COLO668 (cell line): ENCODE data around the gene HBS1L.
"Not testable (repeated sequence)": the region's sequence is repeated elsewhere in the genome, so short reads cannot be mapped to it uniquely, and the experiment has no call there.

Experiments
- DNase-seq: peaks from one replicate; lab custom pipeline; 2025; ENCODE audit not compliant: unreplicated experiment; lab: John Stamatoyannopoulos, UW

HBS1L gene

DNA sequence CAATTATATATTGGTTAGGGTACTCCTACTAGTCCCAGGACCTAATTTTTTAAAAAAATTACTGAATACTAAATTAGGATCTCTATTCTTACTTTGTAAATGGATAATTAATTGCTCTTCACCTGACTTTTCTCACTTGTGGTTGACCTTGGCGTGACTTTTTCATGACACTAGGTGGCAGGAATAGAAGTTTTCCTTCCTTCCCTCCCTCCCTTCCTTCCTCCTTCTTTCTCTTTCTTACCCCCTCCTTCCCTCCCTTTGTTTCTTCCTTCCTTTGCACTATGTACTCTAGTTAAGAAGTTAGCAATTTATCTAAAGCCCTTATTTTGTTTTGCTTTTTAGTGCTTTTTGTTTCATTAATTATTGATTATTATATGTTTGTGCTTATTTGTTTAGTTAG is 20.4 kb upstream of the HBS1L start:
- no peak for DNase-seq

DNA sequence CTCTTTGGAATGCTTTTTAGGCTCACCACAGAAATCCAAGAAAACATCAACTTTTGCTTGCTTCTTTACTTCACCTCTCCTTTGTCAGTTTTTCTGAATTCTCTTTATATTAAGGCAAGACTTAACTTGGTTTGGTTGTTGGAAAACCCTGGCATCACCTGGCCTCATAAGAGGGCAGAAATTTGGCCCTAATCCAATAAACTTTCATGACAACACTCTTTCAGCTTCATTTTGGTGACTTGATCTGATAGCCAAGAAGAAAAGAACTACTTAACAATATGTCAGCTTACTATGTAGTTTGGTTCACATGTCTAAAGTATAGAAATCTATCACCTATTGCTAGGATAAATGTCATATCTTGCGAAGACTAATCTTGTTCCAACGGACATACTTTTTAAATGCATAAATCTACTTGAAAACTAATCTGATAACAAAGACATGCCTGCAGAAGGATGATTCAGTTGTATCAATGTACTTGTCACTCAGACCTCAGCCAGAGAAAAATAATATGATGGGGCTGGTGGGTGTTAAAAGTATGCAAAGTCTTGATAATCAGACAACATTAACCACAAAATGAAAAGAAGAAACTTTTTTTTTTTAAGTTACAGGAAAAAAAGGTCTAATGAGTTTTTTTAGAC is 19.3 kb upstream of the HBS1L start:
- DNase-seq: no peak

DNA sequence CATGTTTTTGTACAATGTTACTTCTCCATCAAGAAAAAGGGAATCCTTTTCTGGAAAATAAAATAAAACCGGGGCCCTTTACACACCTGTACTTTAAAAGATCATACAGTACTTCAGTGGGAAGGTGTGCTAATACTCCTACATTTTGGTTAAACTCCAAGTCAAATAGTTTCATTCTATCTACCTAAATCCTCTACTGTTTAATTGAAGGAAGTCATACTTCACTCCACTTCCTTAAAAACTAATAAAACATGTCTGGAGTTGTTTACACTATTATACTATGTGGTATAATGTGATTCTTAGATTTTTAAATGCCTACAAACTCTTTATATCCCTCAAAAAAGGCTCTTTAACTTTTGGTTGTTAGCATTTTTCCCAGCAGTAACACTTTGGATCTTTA is 18.6 kb upstream of the HBS1L start:
- DNase-seq: no peak

DNA sequence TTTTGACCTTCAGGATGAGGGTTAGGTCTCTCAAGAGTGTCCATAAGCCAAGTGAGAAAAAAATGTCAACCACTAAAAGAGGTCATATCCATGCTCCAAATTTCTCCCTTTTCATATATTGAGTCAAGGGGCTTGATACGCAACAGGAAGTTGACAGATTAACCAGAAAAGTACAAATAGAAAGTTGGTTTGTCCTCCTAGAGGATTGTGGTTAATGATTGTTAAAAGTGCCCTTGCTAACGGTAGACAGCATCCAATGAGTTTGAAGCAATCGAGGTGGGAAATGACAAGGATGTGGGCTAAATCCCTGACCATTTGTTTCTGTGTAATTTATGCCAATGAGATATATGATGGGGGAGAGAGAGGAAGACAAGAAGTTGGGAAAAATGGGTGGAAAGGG is 18.1 kb upstream of the HBS1L start:
- DNase-seq: no peak

DNA sequence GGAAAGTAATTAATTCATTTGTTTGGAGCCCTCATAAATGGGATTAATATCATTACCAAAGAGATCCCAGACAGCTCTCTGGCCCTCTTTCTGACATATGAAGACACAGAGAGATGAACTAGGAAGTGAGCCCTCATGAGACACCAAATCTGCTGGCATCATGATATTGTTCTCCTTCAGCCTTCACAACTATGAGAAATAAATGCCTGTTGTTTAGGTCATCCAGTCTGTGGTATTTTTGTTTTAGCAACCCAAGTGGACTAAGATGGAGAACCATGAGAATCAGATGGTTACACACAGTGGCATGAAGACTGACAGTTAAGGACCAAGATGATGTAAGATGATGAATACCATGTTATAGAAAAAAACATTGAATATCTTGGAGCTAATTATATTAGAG is 16.9 kb upstream of the HBS1L start:
- DNase-seq: no peak

DNA sequence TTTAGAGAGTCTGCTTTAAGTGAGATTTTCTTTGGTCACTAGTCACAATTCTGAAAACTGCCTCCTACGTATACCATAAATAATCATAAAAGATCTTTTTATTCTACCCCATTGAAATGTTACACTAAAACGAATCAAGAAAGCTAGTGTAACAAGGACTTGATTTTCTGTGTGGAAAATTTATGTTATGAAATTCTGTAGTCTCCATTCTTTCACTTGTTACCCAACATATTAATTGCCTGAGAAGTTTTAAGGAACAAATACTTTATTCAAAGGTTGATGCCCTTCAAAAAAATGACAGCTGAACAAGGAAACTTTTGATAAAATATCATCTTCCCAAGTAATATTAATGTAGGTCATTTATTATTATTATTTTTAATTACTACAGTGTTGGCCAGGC is 13.3 kb upstream of the HBS1L start:
- DNase-seq: no peak

DNA sequence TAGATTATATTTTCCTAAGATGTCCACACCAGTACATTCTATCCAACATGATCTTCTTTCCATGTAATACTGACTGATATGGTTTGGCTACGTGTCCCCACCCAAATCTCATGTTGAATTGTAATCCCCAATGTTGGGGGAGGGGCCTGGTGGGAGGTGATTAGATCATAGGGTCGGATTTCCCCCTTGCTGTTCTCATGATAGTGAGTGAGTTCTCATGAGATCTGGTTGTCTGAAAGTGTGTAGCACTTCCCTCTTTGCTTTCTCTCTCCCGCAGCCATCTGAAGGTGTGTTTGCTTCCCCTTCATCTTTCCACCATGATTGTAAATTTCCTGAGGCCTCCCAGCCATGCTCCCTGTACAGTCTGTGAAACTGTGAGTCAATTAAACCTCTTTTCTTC is 12.2 kb upstream of the HBS1L start:
- DNase-seq: no peak

DNA sequence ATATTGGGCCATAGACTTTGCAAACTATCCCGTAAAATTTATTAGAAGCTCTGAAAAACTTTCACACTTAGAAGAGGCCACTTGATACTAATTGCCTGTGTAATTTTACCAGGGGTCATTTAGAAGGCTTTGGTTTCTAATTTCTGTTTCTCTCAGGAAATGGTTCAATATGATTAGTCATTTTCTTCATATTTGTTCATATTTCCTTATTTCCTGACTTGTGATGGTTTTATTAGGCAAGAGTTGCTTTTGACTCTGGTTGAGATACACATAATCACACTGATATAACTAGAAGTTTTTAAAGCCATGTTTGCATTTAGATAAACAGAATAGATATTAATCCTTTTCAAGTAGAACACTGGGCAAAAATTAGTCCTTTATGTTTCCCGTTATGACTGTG is 11.8 kb upstream of the HBS1L start:
- DNase-seq: no peak

DNA sequence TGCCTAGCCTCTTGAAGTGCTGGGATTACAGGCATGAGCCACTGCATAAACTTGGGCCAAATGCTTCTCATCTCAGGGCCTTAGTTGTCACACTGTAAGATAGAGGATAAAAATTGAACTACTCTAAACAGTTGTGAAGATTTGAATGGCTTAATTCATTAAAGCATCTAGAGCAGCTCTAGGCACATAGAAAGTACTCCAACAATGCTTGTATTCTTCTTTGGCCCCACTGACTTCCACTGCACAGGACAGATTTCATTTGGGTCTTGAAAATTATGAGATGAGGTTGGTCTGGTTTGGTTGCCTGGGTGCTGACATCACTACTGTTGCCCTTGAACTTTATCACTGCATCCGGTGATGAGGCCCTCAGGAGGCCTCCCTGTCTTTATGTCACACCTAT is 10.0 kb upstream of the HBS1L start:
- no peak for DNase-seq

DNA sequence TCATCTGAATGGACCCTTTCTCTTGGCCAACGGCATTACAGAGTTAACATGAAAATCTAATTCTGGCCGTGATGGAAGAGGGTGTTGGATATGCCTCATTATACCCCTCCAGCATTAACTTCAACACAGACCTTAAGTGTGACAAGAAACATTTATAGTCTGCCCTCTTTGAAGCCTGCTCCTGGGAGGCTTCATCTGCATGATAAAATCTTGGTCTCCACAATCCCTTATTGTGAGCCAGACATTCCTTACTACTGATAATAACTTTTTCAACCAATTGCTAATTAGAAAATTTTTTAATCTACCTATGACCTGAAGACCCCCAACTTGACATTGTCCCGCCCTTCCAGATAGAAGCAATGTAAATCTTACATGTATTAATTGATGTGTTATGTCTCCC is 9.3 kb upstream of the HBS1L start:
- DNase-seq: no peak

DNA sequence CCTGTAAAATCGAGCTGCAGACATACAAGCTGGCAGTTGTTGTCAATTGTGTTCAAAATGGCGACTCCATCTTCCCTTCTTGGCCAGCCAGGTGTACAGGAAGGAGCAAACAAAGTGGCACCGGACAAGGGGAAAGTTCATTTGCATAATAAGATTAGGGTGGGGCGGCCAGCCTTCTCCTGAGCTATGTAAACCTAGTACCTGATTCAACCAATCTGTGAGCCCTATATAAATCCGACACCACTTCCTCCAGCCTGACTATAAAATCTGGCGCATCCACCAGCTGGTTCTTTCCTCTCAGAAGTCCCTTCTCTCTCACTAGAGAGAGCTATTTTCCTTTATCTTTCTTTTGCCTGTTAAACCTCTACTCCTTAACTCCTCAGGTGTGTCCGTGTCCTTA is 8.1 kb upstream of the HBS1L start:
- DNase-seq: no peak

DNA sequence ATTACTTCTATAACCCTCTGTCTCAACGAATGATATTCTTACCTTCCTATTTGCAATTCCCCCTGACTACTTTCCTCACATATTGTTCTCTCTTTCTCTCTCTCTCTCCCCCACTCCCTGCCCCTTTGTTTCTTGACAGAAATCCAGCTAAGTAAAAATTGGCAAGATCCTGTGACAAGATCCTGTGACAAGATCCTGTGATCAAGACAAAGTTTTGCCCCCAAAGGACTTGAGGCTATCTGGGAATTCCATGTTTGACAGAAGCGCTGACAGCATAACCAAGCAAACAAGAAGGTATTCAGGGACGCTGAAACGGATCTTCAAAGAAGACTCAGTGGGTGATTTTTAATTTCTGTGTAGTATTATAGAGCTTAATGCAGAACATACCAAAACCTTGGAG is 5.5 kb upstream of the HBS1L start:
- no peak for DNase-seq

DNA sequence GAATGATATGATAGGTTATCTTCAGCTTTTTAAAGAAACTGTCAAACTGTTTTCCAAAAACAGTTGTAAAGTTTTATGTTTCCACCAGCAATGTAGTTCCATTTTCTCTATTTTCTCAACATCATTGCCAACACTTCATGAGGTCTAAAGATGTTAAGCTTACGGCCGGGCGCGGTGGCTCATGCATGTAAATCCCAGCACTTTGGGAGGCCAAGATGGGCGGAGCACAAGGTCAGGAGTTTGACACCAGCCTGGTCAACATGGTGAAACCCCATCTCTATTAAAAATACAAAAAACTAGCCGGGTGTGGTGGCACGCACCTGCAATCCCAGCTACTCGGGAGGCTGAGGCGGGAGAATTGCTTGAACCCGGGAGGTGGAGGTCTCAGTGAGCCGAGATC is 3.7 kb upstream of the HBS1L start:
- DNase-seq: not testable (repeated sequence)

DNA sequence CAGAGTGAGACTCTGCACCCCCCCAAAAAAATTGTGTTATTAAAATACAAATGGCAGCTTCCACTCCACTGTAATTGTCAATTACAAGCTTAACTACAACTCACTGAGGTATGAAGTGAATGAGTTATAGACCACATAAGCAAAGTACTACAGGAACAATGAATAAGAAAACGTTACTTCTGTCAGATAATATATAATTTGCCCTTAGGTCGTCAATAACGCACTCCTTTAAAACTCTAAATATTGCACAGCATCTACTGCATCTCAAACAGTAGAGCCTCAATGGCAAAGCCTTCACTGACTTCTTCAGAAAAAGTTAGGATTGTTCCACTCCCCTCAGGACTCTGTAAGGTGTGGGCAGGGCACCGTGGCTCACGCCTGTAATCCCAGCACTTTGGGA is 2.0 kb upstream of the HBS1L start:
- no peak for DNase-seq

DNA sequence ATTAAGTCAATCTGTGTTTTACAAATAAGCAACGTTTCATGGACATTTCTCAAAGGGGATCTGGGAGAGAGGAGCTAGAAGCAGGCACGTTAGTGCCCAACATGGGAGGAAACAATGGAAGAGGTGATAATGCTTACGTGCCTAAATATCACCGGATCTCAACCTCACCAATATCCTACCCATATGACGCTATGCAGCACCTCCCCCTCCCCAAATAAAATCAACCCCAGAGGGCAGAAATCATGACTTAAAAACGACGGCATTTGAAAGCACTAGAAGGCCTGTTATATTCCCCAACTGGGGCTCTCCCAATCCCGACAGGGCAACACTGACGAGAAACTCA is 425 bp downstream of the HBS1L start:
- no peak for DNase-seq

DNA sequence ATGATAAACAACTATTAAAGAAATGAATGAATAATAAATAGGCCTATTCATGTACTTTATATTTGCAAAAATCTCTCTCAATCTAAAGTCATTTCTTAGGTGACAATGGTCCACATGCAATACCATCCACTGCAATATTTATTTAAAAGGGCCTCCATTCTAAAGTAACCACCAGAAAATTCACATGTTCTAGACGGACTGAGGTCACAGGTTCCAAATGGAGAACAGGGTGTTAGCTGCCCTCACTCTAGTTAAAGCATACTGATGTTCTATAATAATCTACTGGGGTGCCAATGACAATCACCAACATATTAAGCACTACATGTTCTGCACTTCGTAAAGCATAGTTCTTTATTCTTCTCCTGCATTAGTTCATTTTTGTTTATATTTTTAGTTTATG is 1.2 kb downstream of the HBS1L start:
- DNase-seq: no peak

DNA sequence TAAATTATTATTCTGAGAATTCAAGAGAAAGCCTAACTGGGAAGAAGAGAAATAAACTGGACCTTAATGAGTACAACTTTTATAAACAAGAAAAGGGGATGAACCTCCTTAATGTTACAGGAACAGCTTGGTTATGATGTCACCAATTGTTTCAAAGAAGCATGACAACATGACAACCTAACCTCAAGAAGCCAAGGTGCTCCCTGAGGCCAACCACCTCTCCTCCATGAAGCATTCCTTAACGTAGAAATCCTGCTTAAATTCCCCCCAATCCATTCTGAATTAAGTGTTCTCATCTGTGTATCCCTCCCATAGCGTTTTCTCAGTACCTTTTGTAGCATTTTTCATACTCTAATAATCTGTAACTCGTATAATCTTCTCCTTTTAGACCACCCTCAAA is 1.7 kb downstream of the HBS1L start:
- DNase-seq: no peak

DNA sequence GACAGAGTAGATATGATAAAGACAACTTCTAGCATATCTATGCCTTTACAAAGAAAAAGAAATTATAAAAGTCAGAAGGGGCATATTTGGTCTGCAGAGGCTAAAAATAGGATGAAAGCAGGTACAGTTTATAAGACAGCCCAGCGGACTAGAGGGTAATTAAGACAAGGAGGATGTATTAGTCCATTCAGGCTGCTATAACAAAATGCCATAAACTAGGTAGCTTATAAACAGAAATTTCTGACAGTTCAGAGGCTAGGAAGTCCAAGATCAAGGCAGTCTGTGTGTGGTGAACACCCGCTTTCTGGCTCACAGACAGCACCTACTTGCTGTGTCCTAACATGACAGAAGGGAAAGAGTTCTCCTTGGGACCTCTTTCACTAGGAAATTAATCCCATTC is 5.7 kb downstream of the HBS1L start:
- DNase-seq: no peak

DNA sequence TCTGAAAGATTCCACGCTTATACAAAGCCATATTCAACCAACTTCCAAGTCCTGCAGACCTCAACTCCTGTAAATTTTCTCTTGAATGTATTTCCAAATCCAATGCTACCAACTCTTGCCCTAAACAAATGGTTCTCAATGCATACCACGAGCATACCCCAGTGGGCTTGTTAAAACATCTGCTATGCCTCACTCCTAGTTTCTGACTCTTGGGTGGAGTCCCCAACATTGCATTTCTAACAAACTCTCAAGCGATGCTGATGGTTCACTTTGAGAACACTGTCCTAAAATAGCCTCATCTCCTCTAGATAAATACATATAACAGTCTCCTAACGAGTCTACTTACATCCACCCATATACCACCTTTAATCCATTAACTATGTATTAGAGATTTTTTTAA is 7.3 kb downstream of the HBS1L start:
- DNase-seq: no peak

DNA sequence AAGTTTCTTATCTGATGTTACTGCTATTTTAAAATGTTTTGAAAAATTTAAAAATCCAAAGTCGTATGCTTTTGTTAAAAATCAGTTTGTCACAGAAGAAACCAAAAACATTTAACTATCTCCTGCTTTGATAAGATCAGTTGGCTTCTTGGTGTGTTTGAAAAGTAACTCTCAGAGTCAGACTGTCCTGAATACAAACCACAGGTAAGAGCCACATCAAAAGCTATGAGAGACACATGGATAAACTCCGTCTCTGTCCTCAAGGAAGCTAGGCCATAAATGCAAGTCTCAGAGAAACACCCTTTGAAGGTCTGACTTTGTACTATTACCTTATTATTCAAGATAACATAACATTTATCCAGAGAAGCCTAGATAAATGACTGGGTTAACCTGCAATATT is 7.7 kb downstream of the HBS1L start:
- DNase-seq: no peak

DNA sequence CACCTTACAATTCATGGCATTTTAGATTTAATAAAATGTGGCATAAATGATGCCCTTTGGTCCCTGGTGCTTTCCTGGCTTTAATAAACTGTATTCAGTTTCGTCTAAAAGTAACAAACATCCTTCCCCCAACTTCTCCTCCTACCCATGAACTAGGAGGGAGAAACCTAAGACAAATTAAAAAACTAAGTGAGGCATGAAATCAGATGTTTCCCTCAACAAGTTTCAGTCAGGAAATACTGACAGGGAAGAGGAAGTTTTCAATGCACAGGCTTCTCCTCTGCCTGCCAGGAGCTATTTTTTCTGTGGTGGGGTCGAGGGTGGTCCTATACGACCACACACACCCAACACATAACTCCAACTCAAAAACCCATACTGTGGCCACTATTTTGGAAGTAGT is 10.0 kb downstream of the HBS1L start:
- DNase-seq: no peak

DNA sequence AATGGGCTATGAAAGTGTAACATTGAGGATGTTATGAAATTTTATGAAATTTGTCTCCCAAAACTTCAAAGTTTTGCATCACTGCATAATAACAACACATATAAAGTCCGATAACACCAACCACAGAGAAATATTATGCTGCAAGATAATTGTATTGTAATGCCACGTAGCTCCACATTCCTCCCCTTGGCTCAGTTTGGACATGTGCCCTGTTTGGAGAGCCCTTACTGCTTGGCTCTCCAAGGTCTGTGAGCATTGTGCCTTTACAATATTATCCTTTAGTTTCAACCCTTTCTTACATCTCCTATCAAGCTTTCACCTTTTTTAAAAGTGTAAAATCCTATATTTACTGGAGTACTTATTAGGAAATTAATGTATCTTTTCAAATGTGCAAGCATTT is 10.8 kb downstream of the HBS1L start:
- no peak for DNase-seq

DNA sequence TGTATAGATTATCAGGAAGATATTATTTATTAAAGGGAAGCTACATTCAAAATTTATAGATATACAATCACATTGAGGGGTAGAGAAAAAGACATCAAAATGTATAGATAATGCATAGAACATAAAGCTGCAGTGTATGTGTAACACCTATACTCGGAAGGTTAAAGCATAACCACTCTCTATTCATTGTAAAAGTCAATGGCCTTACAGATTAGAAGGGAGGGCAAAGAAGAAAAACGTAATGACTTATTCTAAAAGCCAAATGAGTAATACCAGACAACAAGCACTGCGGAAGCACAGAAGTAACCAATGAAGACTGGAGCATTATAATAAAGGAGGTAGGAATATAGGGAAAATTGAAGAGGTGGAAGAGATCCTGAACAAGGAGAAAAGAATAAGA is 11.3 kb downstream of the HBS1L start:
- no peak for DNase-seq

DNA sequence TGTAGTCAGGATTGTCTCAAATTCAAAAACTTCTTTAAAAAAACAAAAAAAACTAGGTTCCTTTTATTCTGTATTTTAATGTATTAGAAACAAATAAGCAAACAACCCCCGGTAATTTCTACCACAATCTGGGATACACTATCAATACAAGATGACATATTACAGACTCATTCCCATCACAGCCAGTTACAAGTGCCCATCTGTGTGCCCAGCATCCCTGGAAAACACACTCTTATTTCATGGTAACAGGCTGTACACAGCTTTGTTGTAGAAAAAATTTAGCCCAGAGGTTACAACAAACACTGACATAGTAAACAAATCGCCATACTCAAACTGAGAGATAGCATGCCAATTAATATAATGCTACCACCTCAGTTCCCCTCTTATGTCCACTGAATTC is 16.3 kb downstream of the HBS1L start:
- DNase-seq: no peak
